ENCODE results near the gene SLC8A3.

SLC8A3 gene

GRCh38 chr14:70078329-70078728 is 110.4 kb downstream of the SLC8A3 start:
- no peak for TF ChIP-seq CTCF (IDR thresholded peaks at IDR 0.05; ENCODE audit: low read length, missing control alignments)
- no peak for DNase-seq (ENCODE audit: low read depth)
- no peak overlapping the region for H3K4me3 ChIP-seq (replicated peaks; ENCODE audit: low read depth, low read length)

- no peak for TF ChIP-seq CTCF (IDR thresholded peaks at IDR 0.05; ENCODE audit: low read length, missing control alignments)
- no peak overlapping the region for H3K4me3 ChIP-seq (replicated peaks; ENCODE audit: low read depth, low read length)
- DNase-seq (ENCODE audit: low read depth), result no peak
These were observed 111.0 kb downstream of the SLC8A3 start for GRCh38 chr14:70077720-70078119.

GRCh38 chr14:70077005-70077404 is 111.7 kb downstream of the SLC8A3 start:
- no peak overlapping the region for H3K4me3 ChIP-seq (replicated peaks; ENCODE audit: low read depth, low read length)
- TF ChIP-seq CTCF (IDR thresholded peaks at IDR 0.05; ENCODE audit: low read length, missing control alignments), result no peak
- DNase-seq (ENCODE audit: low read depth), result no peak

GRCh38 chr14:70073924-70074566 is 114.7 kb downstream of the SLC8A3 start:
- DNase-seq (ENCODE audit: low read depth), result peak; percentile 76
- peak; percentile 84 for TF ChIP-seq CTCF (IDR thresholded peaks at IDR 0.05; ENCODE audit: low read length, missing control alignments)
- no peak overlapping the region for H3K4me3 ChIP-seq (replicated peaks; ENCODE audit: low read depth, low read length)

GRCh38 chr14:70069186-70069585 is 119.6 kb downstream of the SLC8A3 start:
- H3K4me3 ChIP-seq (replicated peaks; ENCODE audit: low read depth, low read length), result no peak overlapping the region
- no peak for TF ChIP-seq CTCF (IDR thresholded peaks at IDR 0.05; ENCODE audit: low read length, missing control alignments)
- DNase-seq (ENCODE audit: low read depth), result no peak

GRCh38 chr14:70067810-70068209 is 120.9 kb downstream of the SLC8A3 start:
- no peak for TF ChIP-seq CTCF (IDR thresholded peaks at IDR 0.05; ENCODE audit: low read length, missing control alignments)
- DNase-seq (ENCODE audit: low read depth), result no peak
- no peak overlapping the region for H3K4me3 ChIP-seq (replicated peaks; ENCODE audit: low read depth, low read length)

Data from fibroblast of pulmonary artery (primary cell).